VCaP (cell line): Measurements from ENCODE around the gene JHY.

ENCODE experiments used
- H3K27ac ChIP-seq: fragments of 450-650 bp; 2 replicates; pipeline ENCODE4 v1.5.1; 2017
- CTCF ChIP-seq: fragments of 450-650 bp; conservative IDR thresholded peaks from 2 replicates; pipeline ENCODE4 v1.5.1; 2017; ENCODE audit warnings: mild to moderate bottlenecking, moderate library complexity

JHY gene

GRCh38 chr11:122861631-122862030, 20.9 kb upstream of the JHY start:
- peak overlapping the region; percentile 83 for H3K27ac ChIP-seq
- TF ChIP-seq CTCF, result no peak

GRCh38 chr11:122862091-122862490, 20.5 kb upstream of the JHY start:
- TF ChIP-seq CTCF, result no peak
- H3K27ac ChIP-seq, result peak overlapping the region; percentile 83

GRCh38 chr11:122863154-122863553, 19.4 kb upstream of the JHY start:
- peak overlapping the region; percentile 83 for H3K27ac ChIP-seq

GRCh38 chr11:122863704-122864326, 18.7 kb upstream of the JHY start:
- peak; percentile 96 for TF ChIP-seq CTCF

GRCh38 chr11:122864386-122865115, 18.0 kb upstream of the JHY start:
- H3K27ac ChIP-seq, result no peak overlapping the region

More at GRCh38 chr11:122863704-122864326, 18.7 kb upstream of the JHY start:
- no peak overlapping the region for H3K27ac ChIP-seq

GRCh38 chr11:122869622-122870021, 12.9 kb upstream of the JHY start:
- TF ChIP-seq CTCF, result no peak

More at GRCh38 chr11:122864386-122865115, 18.0 kb upstream of the JHY start:
- no peak for TF ChIP-seq CTCF

GRCh38 chr11:122871302-122871701, 11.3 kb upstream of the JHY start:
- no peak overlapping the region for H3K27ac ChIP-seq
- TF ChIP-seq CTCF, result no peak

More at GRCh38 chr11:122869622-122870021, 12.9 kb upstream of the JHY start:
- H3K27ac ChIP-seq, result no peak overlapping the region

- no peak overlapping the region for H3K27ac ChIP-seq
- no peak for TF ChIP-seq CTCF
These were observed 10.5 kb upstream of the JHY start for GRCh38 chr11:122872046-122872445.
